Panc1 (cell line): ENCODE measurements around the gene ZFR2.

Source experiments
- CTCF ChIP-seq: fragments of 450-650 bp; IDR thresholded peaks from 2 replicates; pipeline ENCODE4 v1.5.1; 2017; ENCODE audit warnings: mild to moderate bottlenecking
- POLR2AphosphoS5 ChIP-seq: IDR thresholded peaks from 2 replicates; pipeline ENCODE4 v1.6.1; 2012; ENCODE audit warnings: mild to moderate bottlenecking, low read depth, low read length, moderate library complexity
- REST ChIP-seq, 2 experiments: IDR thresholded peaks; 2 replicates each; pipeline ENCODE4 v1.6.1; 2011 to 2012; ENCODE audit warnings: low read depth in 2 of 2, control low read depth in 1 of 2, low read length in 1 of 2, mild to moderate bottlenecking in 1 of 2, moderate library complexity in 1 of 2; ENCODE audit not compliant: insufficient read depth in 1 of 2
- SIN3A ChIP-seq: IDR thresholded peaks from 2 replicates; pipeline ENCODE4 v1.6.1; 2012; ENCODE audit warnings: low read depth, mild to moderate bottlenecking, low read length, moderate library complexity, borderline replicate concordance; ENCODE audit not compliant: insufficient read depth

- TF ChIP-seq POLR2AphosphoS5 (no peak), CTCF (no peak), REST (IDR thresholded peaks at IDR 0.05; ENCODE audit: insufficient read depth in 1 of 2, low read depth in 2 of 2, low read length in 1 of 2) (no peak), SIN3A (no peak)
Observed at GRCh38 chr19:3790941-3791340, 77.9 kb downstream of the ZFR2 start.
